ENCODE data around the gene KRTAP10-12. TPM values are rescaled to one million over a fixed set of nuclear protein-coding genes. Genes with fewer than 3 reads are reported as not detected.

The KRTAP10-12 gene
- total and polyA plus RNA-seq, 4 donors, result not detected

DNA sequence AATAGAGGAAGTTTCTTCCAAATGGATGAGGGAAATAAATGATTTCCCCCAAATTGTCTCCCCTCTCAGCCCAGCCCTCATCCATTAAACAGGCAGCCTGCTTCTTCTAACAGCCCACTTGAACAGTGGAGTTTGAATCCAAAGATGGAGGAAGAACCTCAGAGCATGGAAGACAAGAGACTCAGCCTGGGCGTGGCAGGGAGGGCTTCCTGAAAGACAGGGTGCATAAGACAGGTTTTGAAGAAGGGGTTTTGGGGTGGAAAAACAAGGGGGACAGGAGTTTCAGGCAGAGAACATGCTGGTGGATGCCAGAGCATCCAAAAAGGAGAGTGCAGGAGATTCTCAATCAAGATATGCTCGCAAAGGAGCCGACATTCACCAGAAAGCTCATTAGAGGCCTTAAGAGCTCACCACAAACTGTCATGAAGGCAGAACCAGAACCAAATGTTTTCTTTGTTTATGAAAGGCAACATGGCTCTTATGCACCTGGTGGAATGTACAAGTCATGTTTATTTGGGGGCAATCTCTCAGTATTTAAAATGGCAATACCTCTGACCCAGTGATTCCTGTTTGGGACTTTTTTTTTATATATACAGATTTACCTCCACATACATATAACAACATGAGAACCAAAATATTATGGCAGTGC is 40.9 kb downstream of the KRTAP10-12 start:
- no peaks in the 10 kb centered on the region for H3K36me3 ChIP-seq (ENCODE audit: control insufficient read depth in 4 of 4, insufficient read depth in 4 of 4, low read length in 4 of 4)
- ATAC-seq (ENCODE audit: insufficient read depth, low FRiP score) (no peak), DNase-seq (no peak)
- peaks cover 3 to 29% (median 19%) of the 10 kb centered on the region in 4 donors for H3K9me3 ChIP-seq (ENCODE audit: control insufficient read depth in 4 of 4, insufficient read depth in 3 of 4, low read length in 3 of 4)
- H3K27me3 ChIP-seq (ENCODE audit: control insufficient read depth in 3 of 3, insufficient read depth in 3 of 3, low read length in 2 of 3), result no peaks in the 10 kb centered on the region
- no peak overlapping the region for H3K4me3 ChIP-seq
- no peak for TF ChIP-seq CTCF (IDR thresholded peaks at IDR 0.05; ENCODE audit: control extremely low read depth, extremely low read depth)
- WGBS, 2 donors, result 72 to 78% methylated on average over 3 of the region's 3 CpGs
- H3K9ac ChIP-seq (ENCODE audit: insufficient read depth in 1 of 2, low read length in 2 of 2), result no peak overlapping the region
- H3K4me1 ChIP-seq (ENCODE audit: control insufficient read depth in 5 of 5, insufficient read depth in 5 of 5, low read length in 5 of 5), result no peaks in the 10 kb centered on the region
- H3K27ac ChIP-seq (ENCODE audit: low read depth in 1 of 2, low read length in 1 of 2), result no peak overlapping the region

DNA sequence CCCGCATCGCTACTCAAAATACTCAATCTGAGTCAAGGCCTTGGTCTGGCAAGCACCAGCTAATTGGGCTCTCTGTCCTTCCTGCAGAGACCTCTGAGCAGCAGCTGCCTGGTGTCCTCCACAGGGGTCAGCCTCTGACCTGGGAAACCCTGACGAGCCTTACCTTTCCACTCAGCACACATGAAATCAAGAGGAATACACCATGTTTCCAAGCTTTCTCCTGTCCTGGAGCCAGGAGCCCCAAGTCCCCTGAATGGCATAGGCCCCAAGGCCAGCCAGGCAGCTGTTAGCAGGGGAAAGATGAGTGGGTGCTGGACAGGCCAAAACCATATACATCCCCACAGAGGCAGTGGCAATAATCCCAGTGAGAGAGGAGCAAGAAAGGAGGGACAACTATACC is 41.6 kb downstream of the KRTAP10-12 start:
- no peak for TF ChIP-seq CTCF (IDR thresholded peaks at IDR 0.05; ENCODE audit: control extremely low read depth, extremely low read depth)
- no peak for DNase-seq
- Histone ChIP-seq H3K36me3 (ENCODE audit: control insufficient read depth in 4 of 4, insufficient read depth in 4 of 4, low read length in 4 of 4) (no peaks in the 10 kb centered on the region), H3K27me3 (ENCODE audit: control insufficient read depth in 3 of 3, insufficient read depth in 3 of 3, low read length in 2 of 3) (no peaks in the 10 kb centered on the region), H3K4me1 (ENCODE audit: control insufficient read depth in 5 of 5, insufficient read depth in 5 of 5, low read length in 5 of 5) (no peaks in the 10 kb centered on the region), H3K27ac (ENCODE audit: low read depth in 1 of 2, low read length in 1 of 2) (no peak overlapping the region), H3K9me3 (ENCODE audit: control insufficient read depth in 4 of 4, insufficient read depth in 3 of 4, low read length in 3 of 4) (peaks cover 3 to 29% (median 19%) of the 10 kb centered on the region in 4 donors), H3K9ac (ENCODE audit: insufficient read depth in 1 of 2, low read length in 2 of 2) (no peak overlapping the region), H3K4me3 (no peak overlapping the region)
- no peak for ATAC-seq (ENCODE audit: insufficient read depth, low FRiP score)
- 79 to 82% methylated on average over 3 of the region's 3 CpGs for WGBS, 2 donors

- Histone ChIP-seq H3K4me3 (no peak overlapping the region), H3K36me3 (ENCODE audit: control insufficient read depth in 4 of 4, insufficient read depth in 4 of 4, low read length in 4 of 4) (no peaks in the 10 kb centered on the region), H3K9me3 (ENCODE audit: control insufficient read depth in 4 of 4, insufficient read depth in 3 of 4, low read length in 3 of 4) (peaks cover 3 to 27% (median 19%) of the 10 kb centered on the region in 4 donors), H3K4me1 (ENCODE audit: control insufficient read depth in 5 of 5, insufficient read depth in 5 of 5, low read length in 5 of 5) (no peaks in the 10 kb centered on the region), H3K9ac (ENCODE audit: insufficient read depth in 1 of 2, low read length in 2 of 2) (no peak overlapping the region), H3K27ac (ENCODE audit: low read depth in 1 of 2, low read length in 1 of 2) (no peak overlapping the region), H3K27me3 (ENCODE audit: control insufficient read depth in 3 of 3, insufficient read depth in 3 of 3, low read length in 2 of 3) (no peaks in the 10 kb centered on the region)
- ATAC-seq (ENCODE audit: insufficient read depth, low FRiP score) (no peak), DNase-seq (no peak)
- no peak for TF ChIP-seq CTCF (IDR thresholded peaks at IDR 0.05; ENCODE audit: control extremely low read depth, extremely low read depth)
- 94 to 95% methylated on average over 1 of the region's 1 CpG for WGBS, 2 donors
Measured at GRCh38 chr21:44739316-44739715, 42.3 kb downstream of the KRTAP10-12 start.

- DNase-seq (no peak), ATAC-seq (ENCODE audit: insufficient read depth, low FRiP score) (no peak)
- Histone ChIP-seq H3K36me3 (ENCODE audit: control insufficient read depth in 4 of 4, insufficient read depth in 4 of 4, low read length in 4 of 4) (no peaks in the 10 kb centered on the region), H3K9me3 (ENCODE audit: control insufficient read depth in 4 of 4, insufficient read depth in 3 of 4, low read length in 3 of 4) (peaks cover 3 to 26% (median 18%) of the 10 kb centered on the region in 4 donors), H3K4me1 (ENCODE audit: control insufficient read depth in 5 of 5, insufficient read depth in 5 of 5, low read length in 5 of 5) (no peaks in the 10 kb centered on the region), H3K4me3 (no peak overlapping the region), H3K27ac (ENCODE audit: low read depth in 1 of 2, low read length in 1 of 2) (no peak overlapping the region), H3K9ac (ENCODE audit: insufficient read depth in 1 of 2, low read length in 2 of 2) (no peak overlapping the region), H3K27me3 (ENCODE audit: control insufficient read depth in 3 of 3, insufficient read depth in 3 of 3, low read length in 2 of 3) (no peaks in the 10 kb centered on the region)
- WGBS, 2 donors, result 74 to 77% methylated on average over 7 of the region's 7 CpGs
- TF ChIP-seq CTCF (IDR thresholded peaks at IDR 0.05; ENCODE audit: control extremely low read depth, extremely low read depth), result no peak
Measured at GRCh38 chr21:44740742-44741141, 43.8 kb downstream of the KRTAP10-12 start.

Data from lung (tissue), 12 donors.